Stimulated activated CD4-positive, alpha-beta T cell treated with anti-CD3 and anti-CD28 coated beads, TNF-alpha, amount 100 ng/mL, for 24 hours (primary cell): ENCODE data around the gene CHRM4.

Experiments
- DNase-seq, 3 experiments: peaks; one replicate each; pipeline ENCODE4 v3.0.0-alpha.2; 2020; ENCODE audit warnings: low read depth in 3 of 3

CHRM4 gene

GRCh38 chr11:46367244-46367915, 24.2 kb downstream of the CHRM4 start:
- peak; percentile 52 to 75 (median 58) for DNase-seq

- DNase-seq, result no peak
These were observed 24.9 kb downstream of the CHRM4 start for GRCh38 chr11:46366661-46367161.

GRCh38 chr11:46366260-46366659, 25.3 kb downstream of the CHRM4 start:
- DNase-seq, result no peak

DNA sequence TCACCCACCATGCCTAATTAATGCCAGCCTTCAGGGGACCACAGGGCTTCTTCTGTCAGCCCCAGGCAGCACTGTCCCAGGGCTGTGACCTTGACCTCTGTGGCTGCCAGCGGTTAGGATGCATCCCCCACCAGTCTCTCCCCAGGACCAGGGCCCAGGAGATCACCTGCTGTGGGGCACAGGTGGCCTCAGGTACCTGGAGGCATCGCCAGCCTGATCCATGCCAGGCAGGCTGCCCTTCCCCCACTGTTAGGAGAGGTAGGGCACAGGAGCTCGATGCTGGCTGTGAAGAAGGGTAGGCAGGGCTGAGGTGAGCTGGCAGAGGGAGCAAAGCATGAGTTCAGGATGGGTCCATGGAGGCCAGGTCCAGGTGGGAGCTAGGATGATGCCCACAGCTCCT, 26.8 kb downstream of the CHRM4 start:
- DNase-seq, result no peak

GRCh38 chr11:46364056-46364455, 27.5 kb downstream of the CHRM4 start:
- no peak for DNase-seq

GRCh38 chr11:46363455-46364005, 28.0 kb downstream of the CHRM4 start:
- DNase-seq, result no peak

GRCh38 chr11:46363031-46363407, 28.6 kb downstream of the CHRM4 start:
- no peak for DNase-seq

- no peak for DNase-seq
These were observed 29.2 kb downstream of the CHRM4 start for GRCh38 chr11:46362156-46363030.

- DNase-seq, result peak; percentile 40 to 63 (median 48)
These were observed 30.1 kb downstream of the CHRM4 start for GRCh38 chr11:46361283-46362155.

GRCh38 chr11:46360878-46361277, 30.7 kb downstream of the CHRM4 start:
- no peak for DNase-seq

- DNase-seq, result no peak
These were observed 31.6 kb downstream of the CHRM4 start for GRCh38 chr11:46359953-46360352.

- DNase-seq, result no peak
These were observed 34.1 kb downstream of the CHRM4 start for GRCh38 chr11:46357483-46357936.

GRCh38 chr11:46356924-46357482, 34.6 kb downstream of the CHRM4 start:
- DNase-seq, result no peak

- DNase-seq, result peak in 1 of 3 experiments; percentile 71
These were observed 37.9 kb downstream of the CHRM4 start for GRCh38 chr11:46353698-46354097.

- DNase-seq, result peak in 2 of 3 experiments; percentile 54 to 67
These were observed 39.3 kb downstream of the CHRM4 start for GRCh38 chr11:46352063-46352841.

DNA sequence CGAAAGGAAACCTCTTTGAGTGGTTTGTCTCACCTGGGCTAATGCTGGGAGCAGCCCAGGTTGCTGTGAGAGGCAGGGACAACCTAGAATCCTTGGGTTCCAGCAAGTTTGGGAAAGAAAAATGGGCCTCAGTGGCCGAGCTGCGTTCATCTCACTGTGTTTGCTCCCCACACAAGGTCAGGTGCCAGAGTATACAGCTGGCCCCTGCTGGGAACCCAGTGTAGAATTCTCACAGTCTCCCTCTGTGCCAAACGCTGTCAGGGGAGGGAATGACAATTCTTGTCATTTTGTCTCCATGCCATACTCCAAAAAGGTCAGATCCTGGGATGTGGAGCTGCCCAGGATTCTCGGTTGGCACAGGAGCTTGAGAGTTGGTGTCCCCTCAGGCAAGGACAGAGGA, 40.0 kb downstream of the CHRM4 start:
- DNase-seq, result no peak

- no peak for DNase-seq
These were observed 40.4 kb downstream of the CHRM4 start for GRCh38 chr11:46351148-46351547.

DNA sequence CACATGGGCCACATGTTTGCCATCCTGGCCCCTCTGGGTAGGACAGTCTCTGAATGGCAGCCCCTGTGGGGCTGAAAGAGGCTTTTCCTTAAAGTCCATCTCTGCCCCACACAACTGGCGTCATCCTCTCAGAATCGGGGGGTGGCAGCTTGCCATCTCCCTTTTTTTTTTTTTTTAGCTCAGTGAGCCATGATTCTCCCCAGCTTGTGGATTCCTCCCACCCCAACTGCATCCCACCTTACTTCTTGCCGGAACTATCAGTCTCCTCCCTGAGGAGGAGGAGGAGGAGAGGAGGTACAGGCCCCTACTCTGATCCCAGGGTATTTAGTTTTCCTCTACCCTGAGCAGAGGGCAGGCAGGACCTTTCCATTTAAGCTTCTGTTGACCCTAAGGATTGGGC, 40.9 kb downstream of the CHRM4 start:
- no peak for DNase-seq

DNA sequence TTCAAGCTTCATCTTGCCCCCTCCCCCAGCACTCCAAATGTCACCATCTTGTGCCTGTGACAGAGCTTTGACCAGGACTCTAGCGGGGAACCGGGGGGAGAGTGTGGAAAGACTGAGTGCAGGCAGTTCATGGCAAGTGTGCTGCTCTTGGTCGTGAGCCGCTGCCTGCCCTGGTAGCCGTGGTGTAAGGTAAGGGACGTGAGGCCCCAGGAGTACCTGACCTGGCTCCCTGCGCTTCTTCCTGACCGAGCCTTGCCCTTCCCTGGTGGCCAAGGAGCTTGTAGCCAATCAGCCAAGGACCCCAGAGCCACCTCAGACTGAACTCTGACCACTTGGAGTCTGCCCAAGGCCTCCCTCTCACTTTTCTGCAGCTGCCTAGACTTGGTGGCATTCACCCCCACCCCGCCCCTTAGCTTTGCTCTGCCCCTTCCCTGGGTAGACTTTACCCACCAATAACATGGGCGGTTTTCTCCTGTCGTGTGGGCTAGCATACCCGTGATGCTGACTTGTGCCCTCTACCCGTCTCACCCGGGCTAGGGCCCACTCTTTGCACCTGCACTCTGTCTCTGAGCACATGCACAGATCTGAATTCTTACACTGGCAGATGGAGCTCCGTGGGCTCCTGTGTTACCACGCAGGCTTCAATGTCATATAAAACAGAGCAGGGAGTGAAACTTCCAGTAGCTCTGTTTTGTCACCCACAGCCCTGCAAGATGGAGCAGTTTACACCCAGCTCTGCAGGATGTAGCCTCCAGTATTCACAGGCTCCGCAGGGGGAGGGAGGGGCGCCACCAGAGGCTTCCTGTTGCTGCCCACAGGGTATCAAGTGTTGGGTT, 42.8 kb downstream of the CHRM4 start:
- DNase-seq, result peak in 1 of 3 experiments; percentile 61
